Measurements from ENCODE around the gene SLC22A12.

Gene SLC22A12

DNA sequence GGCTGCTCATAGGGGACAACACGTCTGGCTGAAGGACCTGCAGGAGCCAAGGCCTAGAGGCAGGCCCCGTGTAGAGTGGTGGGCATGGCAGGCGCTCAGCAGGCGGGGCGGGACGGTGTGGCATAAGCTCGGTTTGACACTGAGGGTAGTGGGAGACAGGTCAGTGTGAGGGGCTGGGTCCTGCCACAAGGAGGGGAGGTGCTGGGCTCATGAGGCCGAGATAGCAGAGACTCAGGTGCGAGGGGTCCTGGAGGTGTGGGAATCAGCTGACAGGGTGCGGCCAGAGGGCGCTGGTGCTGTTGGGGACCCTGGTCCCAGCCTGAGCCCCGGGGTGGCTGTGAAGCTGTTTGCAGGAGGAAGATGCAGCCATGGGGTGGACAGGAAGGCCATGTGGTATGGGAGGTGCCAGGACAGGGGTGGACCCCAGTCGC is 6.7 kb downstream of the SLC22A12 start:
- no peak overlapping the region for H3K4me3 ChIP-seq (ENCODE audit: low read length)
- no peak for DNase-seq (ENCODE audit: low read depth)
- TF ChIP-seq, protein P1, sequence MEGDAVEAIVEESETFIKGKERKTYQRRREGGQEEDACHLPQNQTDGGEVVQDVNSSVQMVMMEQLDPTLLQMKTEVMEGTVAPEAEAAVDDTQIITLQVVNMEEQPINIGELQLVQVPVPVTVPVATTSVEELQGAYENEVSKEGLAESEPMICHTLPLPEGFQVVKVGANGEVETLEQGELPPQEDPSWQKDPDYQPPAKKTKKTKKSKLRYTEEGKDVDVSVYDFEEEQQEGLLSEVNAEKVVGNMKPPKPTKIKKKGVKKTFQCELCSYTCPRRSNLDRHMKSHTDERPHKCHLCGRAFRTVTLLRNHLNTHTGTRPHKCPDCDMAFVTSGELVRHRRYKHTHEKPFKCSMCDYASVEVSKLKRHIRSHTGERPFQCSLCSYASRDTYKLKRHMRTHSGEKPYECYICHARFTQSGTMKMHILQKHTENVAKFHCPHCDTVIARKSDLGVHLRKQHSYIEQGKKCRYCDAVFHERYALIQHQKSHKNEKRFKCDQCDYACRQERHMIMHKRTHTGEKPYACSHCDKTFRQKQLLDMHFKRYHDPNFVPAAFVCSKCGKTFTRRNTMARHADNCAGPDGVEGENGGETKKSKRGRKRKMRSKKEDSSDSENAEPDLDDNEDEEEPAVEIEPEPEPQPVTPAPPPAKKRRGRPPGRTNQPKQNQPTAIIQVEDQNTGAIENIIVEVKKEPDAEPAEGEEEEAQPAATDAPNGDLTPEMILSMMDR (conservative IDR thresholded peaks at IDR 0.05; ENCODE audit: low read depth, low read length) = no peak

DNA sequence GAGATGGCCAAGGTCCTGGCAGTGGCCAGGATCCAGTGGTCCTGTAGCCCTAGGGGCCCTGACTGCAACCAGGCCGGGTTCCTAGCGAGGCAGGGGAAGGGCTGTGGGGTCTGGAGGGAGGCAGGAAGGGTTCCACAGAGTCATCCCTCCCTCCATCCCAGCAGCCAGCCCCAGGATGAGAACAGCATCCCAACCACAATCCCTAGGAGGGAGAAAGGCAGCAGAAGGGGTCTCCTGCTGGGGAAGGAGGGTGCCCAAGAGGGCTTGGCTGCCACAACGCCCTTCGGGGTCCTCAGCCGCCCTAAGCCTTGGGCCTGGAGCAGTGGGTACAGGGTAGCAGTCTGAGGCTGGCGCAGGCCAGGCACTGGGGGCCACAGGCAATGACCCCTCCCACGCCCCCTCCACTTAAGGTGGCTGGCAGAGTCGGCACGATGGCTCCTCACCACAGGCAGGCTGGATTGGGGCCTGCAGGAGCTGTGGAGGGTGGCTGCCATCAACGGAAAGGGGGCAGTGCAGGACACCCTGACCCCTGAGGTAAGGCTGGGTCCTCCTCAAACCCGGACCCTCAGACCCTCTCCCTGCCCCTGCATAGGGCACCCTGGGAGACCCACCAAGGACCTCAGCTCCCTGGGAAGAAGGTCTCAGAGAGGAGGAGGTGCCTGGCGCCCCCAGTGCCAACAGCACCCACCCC is 7.2 kb downstream of the SLC22A12 start:
- no peak overlapping the region for H3K4me3 ChIP-seq (ENCODE audit: low read length)
- DNase-seq (ENCODE audit: low read depth) = no peak
- TF ChIP-seq, protein P1 (conservative IDR thresholded peaks at IDR 0.05; ENCODE audit: low read depth, low read length) = no peak

DNA sequence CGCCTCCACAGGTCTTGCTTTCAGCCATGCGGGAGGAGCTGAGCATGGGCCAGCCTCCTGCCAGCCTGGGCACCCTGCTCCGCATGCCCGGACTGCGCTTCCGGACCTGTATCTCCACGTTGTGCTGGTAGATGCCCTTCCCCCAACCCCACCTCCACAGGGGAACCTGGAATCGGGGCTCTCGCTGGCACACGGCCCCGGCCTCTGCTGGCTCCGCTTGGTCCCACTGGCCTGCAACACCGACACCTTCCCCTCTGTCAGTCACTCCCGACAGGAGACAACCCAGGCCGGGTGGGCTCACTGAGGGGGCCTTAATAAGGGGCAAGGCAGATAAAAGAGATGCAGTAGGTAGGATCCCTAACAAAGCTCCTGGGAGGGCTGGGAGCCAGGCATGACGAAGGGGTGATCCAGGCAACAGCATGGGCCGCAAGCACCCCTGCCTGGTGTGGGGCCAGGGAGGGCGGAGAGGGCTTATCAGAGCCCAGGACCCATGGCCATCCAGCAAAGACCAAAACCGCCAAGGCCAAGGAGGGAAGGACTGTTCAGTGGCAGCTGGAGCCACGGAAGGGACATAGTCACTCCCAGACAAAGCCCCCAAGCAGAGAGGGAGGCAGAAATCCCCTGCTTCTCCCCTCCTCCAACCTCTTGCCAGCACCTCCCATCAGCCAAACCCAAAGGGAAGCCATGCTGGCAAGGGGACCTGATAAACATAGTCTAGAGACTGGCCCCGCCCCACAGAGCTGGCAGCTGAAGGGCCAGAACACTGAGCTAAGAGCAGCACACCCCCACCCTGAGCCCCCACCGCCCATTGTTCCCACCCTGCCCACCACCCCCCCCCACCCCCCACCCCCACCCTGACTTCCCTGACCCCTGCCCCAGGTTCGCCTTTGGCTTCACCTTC is 8.0 kb downstream of the SLC22A12 start:
- no peak overlapping the region for H3K4me3 ChIP-seq (ENCODE audit: low read length)
- DNase-seq (ENCODE audit: low read depth) = no peak
- TF ChIP-seq, protein P1 (conservative IDR thresholded peaks at IDR 0.05; ENCODE audit: low read depth, low read length) = no peak

DNA sequence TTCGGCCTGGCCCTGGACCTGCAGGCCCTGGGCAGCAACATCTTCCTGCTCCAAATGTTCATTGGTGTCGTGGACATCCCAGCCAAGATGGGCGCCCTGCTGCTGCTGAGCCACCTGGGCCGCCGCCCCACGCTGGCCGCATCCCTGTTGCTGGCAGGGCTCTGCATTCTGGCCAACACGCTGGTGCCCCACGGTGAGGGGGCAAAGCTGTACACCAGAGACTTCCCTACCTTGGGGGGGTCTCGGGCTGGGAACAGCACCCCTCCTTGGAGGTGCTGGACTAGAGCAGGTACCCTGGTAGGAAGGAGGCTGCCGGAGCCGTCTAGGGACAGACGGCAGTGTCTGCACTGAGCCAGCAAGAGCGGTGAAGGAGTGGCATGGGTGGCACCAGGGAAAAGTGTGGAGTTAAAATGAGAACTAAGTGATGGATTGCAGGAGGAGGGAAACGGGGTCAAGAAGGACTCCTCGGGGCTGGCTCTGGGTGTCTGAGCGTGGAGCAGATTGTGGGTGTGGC is 8.7 kb downstream of the SLC22A12 start:
- DNase-seq (ENCODE audit: low read depth) = no peak
- no peak overlapping the region for H3K4me3 ChIP-seq (ENCODE audit: low read length)
- TF ChIP-seq, protein P1 (conservative IDR thresholded peaks at IDR 0.05; ENCODE audit: low read depth, low read length) = no peak

- H3K4me3 ChIP-seq (ENCODE audit: low read length) = no peak overlapping the region
- no peak for DNase-seq (ENCODE audit: low read depth)
- TF ChIP-seq, protein P1 (conservative IDR thresholded peaks at IDR 0.05; ENCODE audit: low read depth, low read length) = no peak
Observed at GRCh38 chr11:64600281-64600992, 9.4 kb downstream of the SLC22A12 start.

DNA sequence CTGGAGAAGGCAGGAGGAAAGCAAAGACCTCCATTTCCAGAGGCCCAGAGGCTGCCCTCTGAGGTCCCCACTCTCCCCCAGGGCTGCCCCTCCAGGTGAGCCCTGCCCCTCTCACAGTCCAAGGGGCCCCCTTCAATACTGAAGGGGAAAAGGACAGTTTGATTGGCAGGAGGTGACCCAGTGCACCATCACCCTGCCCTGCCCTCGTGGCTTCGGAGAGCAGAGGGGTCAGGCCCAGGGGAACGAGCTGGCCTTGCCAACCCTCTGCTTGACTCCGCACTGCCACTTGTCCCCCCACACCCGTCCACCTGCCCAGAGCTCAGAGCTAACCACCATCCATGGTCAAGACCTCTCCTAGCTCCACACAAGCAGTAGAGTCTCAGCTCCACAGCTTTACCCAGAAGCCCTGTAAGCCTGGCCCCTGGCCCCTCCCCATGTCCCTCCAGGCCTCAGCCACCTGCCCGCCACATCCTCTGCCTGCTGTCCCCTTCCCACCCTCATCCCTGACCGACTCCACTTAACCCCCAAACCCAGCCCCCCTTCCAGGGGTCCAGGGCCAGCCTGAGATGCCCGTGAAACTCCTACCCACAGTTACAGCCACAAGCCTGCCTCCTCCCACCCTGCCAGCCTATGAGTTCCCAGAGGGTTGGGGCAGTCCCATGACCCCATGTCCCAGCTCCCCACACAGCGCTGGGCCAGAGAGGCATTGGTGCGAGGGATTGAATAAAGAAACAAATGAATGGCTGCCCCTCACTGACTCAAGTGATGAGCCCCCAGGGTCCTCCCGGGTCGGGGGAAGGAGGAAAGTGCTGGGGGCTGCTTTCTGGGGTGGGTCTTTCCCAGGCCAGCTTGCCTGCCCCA is 10.8 kb downstream of the SLC22A12 start:
- DNase-seq (ENCODE audit: low read depth) = no peak

More for the DNA sequence above, 10.8 kb downstream of the SLC22A12 start:
- TF ChIP-seq, protein P1 (conservative IDR thresholded peaks at IDR 0.05; ENCODE audit: low read depth, low read length) = no peak
- H3K4me3 ChIP-seq (ENCODE audit: low read length) = no peak overlapping the region
